Endothelial cell of umbilical vein (primary cell): ENCODE results near the gene MRPL38. TPM values are rescaled to one million over a fixed set of nuclear protein-coding genes. Genes with fewer than 3 reads are reported as not detected.

Experiments
- BruUV-seq: library from RNA; stranded (reverse); fragments of 400-500 nt; replicated peaks from 2 replicates; lab custom pipeline; 2021; lab: Mats Ljungman, UMichigan
- CTCF ChIA-PET: fragments of 300-600, 350-600 bp; sonication (Branson Sonifier 250); formaldehyde crosslinking; loops from one replicate; lab custom pipeline; 2021; ENCODE audit warnings: antibody characterized with exemption, inconsistent platforms; lab: Charles Lee
- POLR2A ChIA-PET: fragments of 300-600, 350-600 bp; sonication (Branson Sonifier 250); formaldehyde crosslinking; loops from one replicate; lab custom pipeline; 2021; ENCODE audit warnings: antibody characterized with exemption, inconsistent platforms; lab: Charles Lee
- DNase-seq: peaks from one replicate; pipeline ENCODE4 v3.0.0-alpha.2; 2011; ENCODE audit warnings: low read depth, low spot score
- FAIRE-seq: peaks from 2 replicates; lab custom pipeline; 2011; peaks lifted over from hg19 to GRCh38; lab: Jason Lieb, UNC
- H2AFZ ChIP-seq: 2 replicates; pipeline ENCODE4 v1.6.0; 2012; ENCODE audit warnings: low read depth, low read length, control low read depth, inconsistent platforms
- H3K27ac ChIP-seq: 2 replicates; pipeline ENCODE4 v1.5.1; 2011; ENCODE audit warnings: low read depth, mild to moderate bottlenecking, control low read depth, low read length, moderate library complexity; ENCODE audit not compliant: insufficient read depth
- H3K27me3 ChIP-seq, 2 experiments: 2 replicates each; pipeline versions ENCODE4 v1.6.0 to v1.6.1; 2011; ENCODE audit warnings: low read length in 2 of 2, mixed read lengths in 1 of 2; ENCODE audit not compliant: control insufficient read depth in 2 of 2, insufficient read depth in 2 of 2
- H3K36me3 ChIP-seq, 2 experiments: 2 replicates in 1 of 2; 3 replicates in 1 of 2; pipeline ENCODE4 v1.5.1; 2011; ENCODE audit warnings: low read length in 2 of 2, mild to moderate bottlenecking in 1 of 2, moderate library complexity in 1 of 2; ENCODE audit not compliant: control insufficient read depth in 2 of 2, insufficient read depth in 2 of 2; ENCODE audit errors: extremely low read depth in 1 of 2
- H3K4me1 ChIP-seq: 3 replicates; pipeline ENCODE4 v1.5.1; 2011; ENCODE audit warnings: mild to moderate bottlenecking, low read length; ENCODE audit not compliant: control insufficient read depth, insufficient read depth; ENCODE audit errors: extremely low read depth
- H3K4me2 ChIP-seq: 2 replicates; pipeline ENCODE4 v1.6.1; 2011; ENCODE audit warnings: low read length, control low read depth, mixed read lengths; ENCODE audit not compliant: insufficient read depth
- H3K4me3 ChIP-seq, 3 experiments: fragments of 200-600 bp in 1 of 3; sonication (generic), shearing (Covaris generic) in 1 of 3; replicated peaks in 1 of 3; 2 replicates each; pipeline ENCODE4 v1.5.1; 2011 to 2016; ENCODE audit warnings: control low read depth in 3 of 3, low read length in 3 of 3, mild to moderate bottlenecking in 2 of 3, inconsistent platforms in 1 of 3, low read depth in 1 of 3, moderate library complexity in 1 of 3; ENCODE audit not compliant: insufficient read depth in 1 of 3
- H3K79me2 ChIP-seq: 2 replicates; pipeline ENCODE4 v1.6.0; 2012; ENCODE audit warnings: low read length, inconsistent platforms; ENCODE audit not compliant: control insufficient read depth, insufficient read depth
- H3K9ac ChIP-seq: replicated peaks from 2 replicates; pipeline ENCODE3; 2011; ENCODE audit warnings: low read length, control low read depth; ENCODE audit not compliant: insufficient read depth; ENCODE audit errors: extremely low read depth
- H3K9me1 ChIP-seq: replicated peaks from 3 replicates; pipeline ENCODE4 v1.6.0; 2011; ENCODE audit warnings: mild to moderate bottlenecking, low read length; ENCODE audit not compliant: control insufficient read depth, insufficient read depth; ENCODE audit errors: extremely low read depth
- H3K9me3 ChIP-seq: replicated peaks from 2 replicates; pipeline ENCODE4 v1.5.1; 2012; ENCODE audit warnings: low read length, inconsistent platforms; ENCODE audit not compliant: control insufficient read depth, insufficient read depth
- H4K20me1 ChIP-seq: replicated peaks from 2 replicates; pipeline ENCODE3; 2011; ENCODE audit warnings: mild to moderate bottlenecking, low read length; ENCODE audit not compliant: control insufficient read depth, insufficient read depth; ENCODE audit errors: extremely low read depth
- EZH2 ChIP-seq: IDR thresholded peaks from 2 replicates; pipeline ENCODE4 v1.6.1; 2012; ENCODE audit warnings: borderline replicate concordance, low read depth, mild to moderate bottlenecking, moderate library complexity, low read length, inconsistent platforms; ENCODE audit not compliant: severe bottlenecking
- FOS ChIP-seq: IDR thresholded peaks from 2 replicates; pipeline ENCODE4 v1.6.1; 2011; ENCODE audit warnings: mild to moderate bottlenecking, low read length, moderate library complexity, borderline replicate concordance; ENCODE audit not compliant: insufficient read depth
- POLR2AphosphoS5 ChIP-seq: IDR thresholded peaks from 2 replicates; pipeline ENCODE4 v1.6.1; 2012; ENCODE audit warnings: low read depth, mild to moderate bottlenecking, control low read depth, low read length, moderate library complexity; ENCODE audit not compliant: insufficient read depth
- dilution Hi-C: fragments of 300-500 bp; cut with MboI; formaldehyde crosslinking; loops from one replicate; pipeline ENCODE4 v1.15.0; 2019; ENCODE audit warnings: low sequenced_read_pairs; ENCODE audit not compliant: extremely low pct_ligation_motif_present
- intact Hi-C: fragments of 100-400 bp; cut with micrococcal nuclease; formaldehyde crosslinking; loops from one replicate; pipeline ENCODE4 v1.10.0; 2022
- polyA plus RNA-seq, 4 experiments: library from polyadenylated mRNA; depleted of rRNA in 3 of 4; stranded (reverse) in 3 of 4; unstranded in 1 of 4; fragments of >200 nt; gene quantifications; 2 replicates each; pipeline versions ENCODE4 v1.2.1 to v1.2.3, GENCODE V29; 2011 to 2012; ENCODE audit warnings: missing spikeins in 1 of 4
- total RNA-seq: library from RNA; stranded (reverse); gene quantifications from 2 replicates; pipeline ENCODE4 v1.2.3, GENCODE V29; 2021
- TF ChIP-seq, protein P1 (sequence below), 2 donors: IDR thresholded peaks; 1 replicate in 1 of 2; 2 replicates in 1 of 2; pipeline ENCODE4 v1.5.1; 2011; ENCODE audit warnings: low read length in 2 of 2, mild to moderate bottlenecking in 2 of 2, moderate library complexity in 2 of 2, control low read depth in 1 of 2, inconsistent platforms in 1 of 2, low read depth in 1 of 2; ENCODE audit not compliant: insufficient read depth in 1 of 2; ENCODE audit errors: extremely low read depth in 1 of 2

The MRPL38 gene
- total and polyA plus RNA-seq, 2 donors (not counting 3 experiments of a cell fraction or from before 2014, with no cell fraction given), result 82.7 to 93.8 TPM

DNA sequence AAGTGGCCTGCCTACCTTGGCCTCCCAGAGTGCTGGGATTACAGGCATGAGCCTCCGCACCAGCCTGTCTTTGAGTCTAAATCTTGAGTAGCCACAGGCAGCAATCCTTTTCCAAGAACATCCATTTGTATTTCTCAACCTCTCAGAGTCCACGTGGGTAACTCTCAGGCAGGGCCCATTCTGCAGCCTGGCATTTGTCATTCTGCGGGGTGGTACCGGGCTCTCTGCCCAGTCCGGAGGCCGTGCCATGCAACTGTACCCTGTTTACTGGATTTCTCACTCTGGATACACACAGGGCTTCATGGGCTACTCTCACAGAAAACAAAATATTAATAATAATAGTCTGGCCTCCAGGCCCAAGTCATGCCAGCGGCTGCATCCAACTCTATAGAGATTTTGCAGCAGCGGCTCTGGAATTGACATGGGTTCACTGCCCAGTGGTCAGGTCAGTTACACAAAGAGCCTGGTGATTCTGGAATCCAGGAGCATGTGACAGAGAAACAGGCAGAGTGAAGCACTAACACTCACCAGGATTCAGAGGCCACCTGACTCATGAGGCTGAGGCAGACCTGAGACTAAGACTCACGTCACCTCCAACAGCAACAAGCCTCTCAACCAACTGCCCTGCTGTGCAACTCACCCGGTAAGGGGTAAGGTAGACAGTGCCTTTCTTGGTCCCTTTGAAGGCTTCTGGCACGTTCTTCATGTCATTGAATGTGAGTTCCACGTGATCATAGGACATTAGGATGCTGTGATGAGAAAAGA is 53.6 kb downstream of the MRPL38 start:
- POLR2A ChIA-PET, result no interaction called here
- Histone ChIP-seq H2AFZ (no peak overlapping the region), H3K4me2 (no peak overlapping the region), H3K79me2 (peaks cover 13% of the 10 kb centered on the region), H3K4me1 (peaks cover 37% of the 10 kb centered on the region), H3K9me1 (no peaks in the 10 kb centered on the region), H3K27me3 (no peaks in the 10 kb centered on the region), H3K9ac (no peak overlapping the region), H3K27ac (no peak overlapping the region), H3K4me3 (no peak overlapping the region), H3K9me3 (no peaks in the 10 kb centered on the region), H3K36me3 (peaks cover 3 to 37% of the 10 kb centered on the region in 2 experiments), H4K20me1 (no peaks in the 10 kb centered on the region)
- intact Hi-C loops (no loop called here), dilution Hi-C loops (no loop called here)
- TF ChIP-seq FOS (no peak), POLR2AphosphoS5 (no peak), EZH2 (no peak)
- TF ChIP-seq, protein P1, sequence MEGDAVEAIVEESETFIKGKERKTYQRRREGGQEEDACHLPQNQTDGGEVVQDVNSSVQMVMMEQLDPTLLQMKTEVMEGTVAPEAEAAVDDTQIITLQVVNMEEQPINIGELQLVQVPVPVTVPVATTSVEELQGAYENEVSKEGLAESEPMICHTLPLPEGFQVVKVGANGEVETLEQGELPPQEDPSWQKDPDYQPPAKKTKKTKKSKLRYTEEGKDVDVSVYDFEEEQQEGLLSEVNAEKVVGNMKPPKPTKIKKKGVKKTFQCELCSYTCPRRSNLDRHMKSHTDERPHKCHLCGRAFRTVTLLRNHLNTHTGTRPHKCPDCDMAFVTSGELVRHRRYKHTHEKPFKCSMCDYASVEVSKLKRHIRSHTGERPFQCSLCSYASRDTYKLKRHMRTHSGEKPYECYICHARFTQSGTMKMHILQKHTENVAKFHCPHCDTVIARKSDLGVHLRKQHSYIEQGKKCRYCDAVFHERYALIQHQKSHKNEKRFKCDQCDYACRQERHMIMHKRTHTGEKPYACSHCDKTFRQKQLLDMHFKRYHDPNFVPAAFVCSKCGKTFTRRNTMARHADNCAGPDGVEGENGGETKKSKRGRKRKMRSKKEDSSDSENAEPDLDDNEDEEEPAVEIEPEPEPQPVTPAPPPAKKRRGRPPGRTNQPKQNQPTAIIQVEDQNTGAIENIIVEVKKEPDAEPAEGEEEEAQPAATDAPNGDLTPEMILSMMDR (IDR thresholded peaks at IDR 0.05; ENCODE audit: extremely low read depth in 1 of 2, insufficient read depth in 1 of 2, low read depth in 1 of 2, low read length in 2 of 2), result no peak
- DNase-seq, result no peak
- no TSS peak for BruUV-seq
- no peak for FAIRE-seq
- CTCF ChIA-PET, result interaction anchor here (0.6 kb wide), 1 partner anchor 12 kb away, joined by 3 read pairs; no protein-coding TSS in a partner anchor
